Transverse colon (tissue), 4 donors: ENCODE results near the gene IBA57. TPM values are rescaled to one million over a fixed set of nuclear protein-coding genes. Genes with fewer than 3 reads are reported as not detected.

Source experiments
- DNase-seq: peaks from one replicate; pipeline ENCODE4 v3.0.0-alpha.2; 2019
- H3K27ac ChIP-seq, 4 donors: fragments of 200-600 bp; sonication (generic); 2 replicates each; pipeline ENCODE4 v1.5.1; 2016 to 2018; ENCODE audit warnings: inconsistent platforms in 4 of 4
- H3K27me3 ChIP-seq: fragments of 200-600 bp; sonication (generic); 2 replicates; pipeline ENCODE4 v1.5.1; 2017; ENCODE audit warnings: inconsistent platforms
- H3K36me3 ChIP-seq, 4 donors: fragments of 200-600 bp; sonication (generic); 2 replicates each; pipeline ENCODE4 v1.5.1; 2017 to 2019; ENCODE audit warnings: inconsistent platforms in 4 of 4
- H3K4me1 ChIP-seq, 4 donors: fragments of 200-600 bp; sonication (generic); 2 replicates each; pipeline ENCODE4 v1.5.1; 2017 to 2020; ENCODE audit warnings: inconsistent platforms in 4 of 4
- H3K4me3 ChIP-seq, 4 donors: fragments of 200-600 bp; sonication (generic); 1 replicate in 1 of 4; 2 replicates in 3 of 4; pipeline versions ENCODE4 v1.5.1 to v1.6.1; 2017 to 2019; ENCODE audit warnings: inconsistent platforms in 4 of 4
- H3K9me3 ChIP-seq, 2 donors: fragments of 200-600 bp; sonication (generic); 2 replicates each; pipeline ENCODE4 v1.5.1; 2017 to 2019; ENCODE audit warnings: inconsistent platforms in 2 of 2
- EP300 ChIP-seq: sonication (generic); formaldehyde crosslinking; IDR thresholded peaks from one replicate; pipeline ENCODE4 v1.6.1; 2017; ENCODE audit warnings: antibody characterized with exemption, low read depth
- POLR2A ChIP-seq: fragments of 450-650 bp; IDR thresholded peaks from one replicate; pipeline ENCODE4 v1.6.1; 2016; ENCODE audit warnings: antibody characterized with exemption, mild to moderate bottlenecking, moderate library complexity
- POLR2AphosphoS5 ChIP-seq, 3 donors: sonication (generic); formaldehyde crosslinking; IDR thresholded peaks; one replicate each; pipeline ENCODE4 v1.6.1; 2016; ENCODE audit warnings: antibody characterized with exemption in 3 of 3
- WGBS, 2 donors: methylation state at CpG; one replicate each; pipeline ENCODE4 v1.1.5; 2018; ENCODE audit warnings: low coverage in 1 of 2; 5-methylcytosine and 5-hydroxymethylcytosine counted together
- in situ Hi-C, 4 donors: fragments of 200-750 bp; cut with MboI; loops; one replicate each; pipeline versions ENCODE4 v1.15.0 to v1.15.1; 2017; ENCODE audit warnings: low sequenced_read_pairs in 3 of 4, low pct_ligation_motif_present in 1 of 4, low pct_unique_long_range_greater_than_20kb in 1 of 4
- intact Hi-C: fragments of 100-400 bp; cut with DNase I; formaldehyde crosslinking; loops from one replicate; pipeline ENCODE4 v1.15.1; 2023; ENCODE audit warnings: low total_unique reads
- small RNA-seq, 4 donors: library from RNA; depleted of rRNA; stranded (forward); fragments of <200 nt; gene quantifications; one replicate each; pipeline ENCODE3, GENCODE V24; 2016
- total RNA-seq, 4 donors: library from RNA; depleted of rRNA; stranded (reverse); fragments of >200 nt; gene quantifications; one replicate each; pipeline ENCODE4 v1.1.0, GENCODE V29; 2016
- TF ChIP-seq, protein P1 (sequence below), 5 experiments: fragments of 200-600 bp in 3 of 5; fragments of 450-650 bp in 2 of 5; sonication (generic) in 3 of 5; IDR thresholded peaks; 1 replicate in 2 of 5; 2 replicates in 3 of 5; pipeline ENCODE4 v1.5.1; 2016 to 2017; ENCODE audit warnings: antibody characterized with exemption in 5 of 5, inconsistent platforms in 3 of 5, mild to moderate bottlenecking in 2 of 5, moderate library complexity in 1 of 5

IBA57 gene
- total RNA-seq, 4 donors from 2014 or later: 7.5 to 13.5 (median 10.4) TPM

DNA sequence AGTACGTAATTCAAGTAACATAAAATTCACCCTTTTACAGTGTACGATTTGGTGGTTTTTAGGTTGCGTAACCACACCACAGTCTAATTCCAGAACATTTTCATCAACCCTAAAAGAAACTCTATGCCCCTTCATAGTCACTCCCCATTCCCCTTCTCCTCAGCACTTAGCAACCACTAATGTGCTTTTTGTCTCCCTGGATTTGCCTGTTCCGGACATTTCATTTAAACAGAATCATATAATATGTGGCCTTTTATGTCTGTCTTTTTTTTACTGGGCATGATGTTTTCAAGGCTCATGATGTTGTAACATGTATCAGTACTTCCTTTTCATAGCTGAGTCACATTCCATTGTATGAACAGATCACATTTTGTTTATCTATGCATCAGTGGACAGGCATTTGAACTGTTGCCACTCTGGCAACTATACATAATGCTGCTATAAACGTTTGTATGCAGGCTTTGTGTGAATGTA, 63.0 kb downstream of the IBA57 start:
- in situ Hi-C loops: no loop called here
- intact Hi-C loops: no loop called here
- 74 to 75% methylated on average over 5 of the region's 5 CpGs for WGBS, 2 donors
- Histone ChIP-seq H3K9me3 (peaks cover 0 to 8% of the 10 kb centered on the region in 2 donors), H3K27ac (peak overlapping the region in 1 of 4 donors; percentile 35), H3K4me1 (peaks cover 0 to 6% (median 2%) of the 10 kb centered on the region in 4 donors), H3K27me3 (no peaks in the 10 kb centered on the region), H3K4me3 (no peak overlapping the region), H3K36me3 (no peaks in the 10 kb centered on the region)
- no peak for DNase-seq
- TF ChIP-seq EP300: no peak
- TF ChIP-seq, protein P1, sequence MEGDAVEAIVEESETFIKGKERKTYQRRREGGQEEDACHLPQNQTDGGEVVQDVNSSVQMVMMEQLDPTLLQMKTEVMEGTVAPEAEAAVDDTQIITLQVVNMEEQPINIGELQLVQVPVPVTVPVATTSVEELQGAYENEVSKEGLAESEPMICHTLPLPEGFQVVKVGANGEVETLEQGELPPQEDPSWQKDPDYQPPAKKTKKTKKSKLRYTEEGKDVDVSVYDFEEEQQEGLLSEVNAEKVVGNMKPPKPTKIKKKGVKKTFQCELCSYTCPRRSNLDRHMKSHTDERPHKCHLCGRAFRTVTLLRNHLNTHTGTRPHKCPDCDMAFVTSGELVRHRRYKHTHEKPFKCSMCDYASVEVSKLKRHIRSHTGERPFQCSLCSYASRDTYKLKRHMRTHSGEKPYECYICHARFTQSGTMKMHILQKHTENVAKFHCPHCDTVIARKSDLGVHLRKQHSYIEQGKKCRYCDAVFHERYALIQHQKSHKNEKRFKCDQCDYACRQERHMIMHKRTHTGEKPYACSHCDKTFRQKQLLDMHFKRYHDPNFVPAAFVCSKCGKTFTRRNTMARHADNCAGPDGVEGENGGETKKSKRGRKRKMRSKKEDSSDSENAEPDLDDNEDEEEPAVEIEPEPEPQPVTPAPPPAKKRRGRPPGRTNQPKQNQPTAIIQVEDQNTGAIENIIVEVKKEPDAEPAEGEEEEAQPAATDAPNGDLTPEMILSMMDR (IDR thresholded peaks at IDR 0.05): no peak
- TF ChIP-seq POLR2AphosphoS5 (IDR thresholded peaks at IDR 0.05): no peak
- no peak for TF ChIP-seq POLR2A

DNA sequence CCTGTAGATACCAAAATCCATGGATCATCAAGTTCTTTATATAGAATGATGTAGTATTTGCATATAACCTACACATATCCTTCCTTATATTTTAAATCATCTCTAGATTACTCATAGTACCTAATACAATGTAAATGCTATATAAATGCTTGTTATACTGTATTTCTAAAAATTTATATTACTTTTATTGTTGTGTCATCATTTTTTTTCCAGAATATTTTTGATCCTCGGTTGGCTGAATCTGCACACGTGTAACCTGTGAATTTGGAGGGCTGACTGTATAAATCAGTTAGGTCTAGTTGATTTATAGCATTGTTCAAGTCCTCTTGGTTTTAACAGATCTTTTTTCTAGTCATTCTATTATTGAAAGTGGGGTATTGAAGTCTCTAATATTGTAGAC, 65.6 kb downstream of the IBA57 start:
- TF ChIP-seq EP300 (no peak), POLR2AphosphoS5 (IDR thresholded peaks at IDR 0.05) (no peak), POLR2A (no peak)
- TF ChIP-seq, protein P1 (IDR thresholded peaks at IDR 0.05): no peak
- DNase-seq: no peak
- Histone ChIP-seq H3K27me3 (no peaks in the 10 kb centered on the region), H3K9me3 (no peaks in the 10 kb centered on the region), H3K4me1 (peaks cover 0 to 6% (median 2%) of the 10 kb centered on the region in 4 donors), H3K27ac (no peak overlapping the region), H3K36me3 (no peaks in the 10 kb centered on the region), H3K4me3 (no peak overlapping the region)
- intact Hi-C loops: no loop called here
- 81 to 86% methylated on average over 2 of the region's 2 CpGs for WGBS, 2 donors
- in situ Hi-C loops: no loop called here

Small RNAs within 50 kb of the gene (small RNA-seq; reads per million reads assigned to genes)
- 0 reads per million in 4 donors for gene AL359510.1

Other genes starting within 250 kb of the IBA57 start
- gene WNT9A, start 217.9 kb upstream of the IBA57 start, total RNA-seq: 1 to 10 TPM; 1.2 to 4.0 (median 1.8) TPM
- gene WNT3A, start 158.8 kb upstream of the IBA57 start, total RNA-seq: not detected
- 100 to 1,000 TPM; 303 to 452 (median 375) TPM for gene ARF1, start 83.1 kb upstream of the IBA57 start, total RNA-seq
- 10 to 100 TPM; 11.6 to 17.1 (median 15.7) TPM for gene C1orf35, start 62.5 kb upstream of the IBA57 start, total RNA-seq
- 10 to 100 TPM; 47.1 to 95.5 (median 77.1) TPM for gene MRPL55, start 56.5 kb upstream of the IBA57 start, total RNA-seq
- 100 to 1,000 TPM; 183 to 573 (median 382) TPM for gene GUK1, start 25.5 kb upstream of the IBA57 start, total RNA-seq
- 1 to 10 TPM in 2 of 4 donors, under 1 TPM in 2; 0.20 to 7.1 (median 1.4) TPM for gene GJC2, start 15.9 kb upstream of the IBA57 start, total RNA-seq
- 10 to 100 TPM; 11.9 to 21.7 (median 15.8) TPM for gene OBSCN, start 42.2 kb downstream of the IBA57 start, total RNA-seq
- 100 to 1,000 TPM in 1 of 4 donors, 10 to 100 TPM in 3; 27.2 to 125 (median 48.6) TPM for gene TRIM11, start 241.0 kb downstream of the IBA57 start, total RNA-seq